ENCODE results near the gene DLG1. TPM values are rescaled to one million over a fixed set of nuclear protein-coding genes. Genes with fewer than 3 reads are reported as not detected.
A peak's percentile ranks its signal among the peaks of the same experiment; 100 is the strongest.

The DLG1 gene
- total and polyA plus RNA-seq, 4 donors, result 12.7 to 51.2 (median 22.3) TPM

DNA sequence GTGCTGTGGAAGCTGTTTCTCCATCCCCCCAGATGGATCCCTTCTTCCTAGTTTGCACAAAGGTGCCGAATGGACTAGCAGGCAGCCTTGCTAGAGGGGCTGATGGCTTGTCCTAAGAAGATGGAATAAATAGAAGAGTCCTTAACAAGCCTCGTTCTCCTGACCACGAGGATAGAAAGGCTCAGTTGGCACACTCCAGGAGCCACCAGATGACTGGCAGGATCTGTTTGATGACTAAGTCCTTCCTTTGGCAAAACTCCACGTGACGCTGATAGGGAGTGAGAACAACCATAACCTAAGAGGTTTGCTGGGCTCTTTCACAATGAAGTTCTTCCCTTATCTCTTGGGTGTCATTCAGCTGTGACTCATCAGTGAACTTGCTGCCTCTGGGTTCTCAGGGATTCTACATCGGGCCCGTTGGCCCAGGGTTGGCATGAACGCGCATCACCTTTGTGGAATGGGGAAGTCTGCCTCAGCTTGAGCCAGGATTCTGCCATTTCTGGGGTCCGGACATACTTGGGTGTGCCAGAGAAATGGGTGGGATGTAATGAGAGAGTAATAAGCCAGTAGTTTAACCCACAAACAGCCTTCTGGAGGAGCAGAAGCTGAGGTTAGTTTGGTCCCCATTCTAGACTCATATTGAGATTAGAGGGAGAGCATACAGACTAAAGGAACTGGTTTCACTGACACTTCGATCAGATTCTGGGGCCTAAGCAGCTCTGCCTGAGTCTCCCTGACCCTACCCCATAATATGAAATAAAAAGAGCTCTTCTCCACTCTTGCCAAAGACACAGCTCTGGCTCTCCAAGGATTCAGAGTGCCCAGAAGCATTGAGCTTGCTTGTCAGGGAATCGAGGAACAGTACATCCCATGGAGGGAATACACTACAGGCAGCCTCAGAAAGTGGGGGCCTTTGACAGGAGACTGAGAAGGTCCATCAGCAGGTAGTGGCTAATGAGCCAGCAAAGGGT, 266.8 kb downstream of the DLG1 start:
- Histone ChIP-seq H3K36me3 (ENCODE audit: control insufficient read depth in 4 of 4, insufficient read depth in 3 of 4, low read depth in 1 of 4, low read length in 3 of 4) (no peaks in the 10 kb centered on the region), H3K9me3 (ENCODE audit: control insufficient read depth in 4 of 4, low read length in 3 of 4) (no peaks in the 10 kb centered on the region), H3K4me1 (ENCODE audit: control insufficient read depth in 4 of 4, insufficient read depth in 4 of 4, low read length in 3 of 4) (peaks cover 0 to 10% (median 6%) of the 10 kb centered on the region in 4 donors), H3K27ac (ENCODE audit: low read depth in 1 of 2, low read length in 2 of 2) (no peak overlapping the region), H3K9ac (ENCODE audit: low read depth in 1 of 2, low read length in 2 of 2) (no peak overlapping the region), H3K4me3 (ENCODE audit: low read depth in 1 of 3, low read length in 3 of 3) (no peak overlapping the region), H3K27me3 (ENCODE audit: control insufficient read depth in 4 of 4, insufficient read depth in 4 of 4, low read length in 3 of 4) (no peaks in the 10 kb centered on the region)
- TF ChIP-seq GABPA (IDR thresholded peaks at IDR 0.05 in 1 of 2, conservative IDR thresholded peaks at IDR 0.05 in 1 of 2), result peak in 1 of 2 donors; percentile 51
- TF ChIP-seq, protein P1, sequence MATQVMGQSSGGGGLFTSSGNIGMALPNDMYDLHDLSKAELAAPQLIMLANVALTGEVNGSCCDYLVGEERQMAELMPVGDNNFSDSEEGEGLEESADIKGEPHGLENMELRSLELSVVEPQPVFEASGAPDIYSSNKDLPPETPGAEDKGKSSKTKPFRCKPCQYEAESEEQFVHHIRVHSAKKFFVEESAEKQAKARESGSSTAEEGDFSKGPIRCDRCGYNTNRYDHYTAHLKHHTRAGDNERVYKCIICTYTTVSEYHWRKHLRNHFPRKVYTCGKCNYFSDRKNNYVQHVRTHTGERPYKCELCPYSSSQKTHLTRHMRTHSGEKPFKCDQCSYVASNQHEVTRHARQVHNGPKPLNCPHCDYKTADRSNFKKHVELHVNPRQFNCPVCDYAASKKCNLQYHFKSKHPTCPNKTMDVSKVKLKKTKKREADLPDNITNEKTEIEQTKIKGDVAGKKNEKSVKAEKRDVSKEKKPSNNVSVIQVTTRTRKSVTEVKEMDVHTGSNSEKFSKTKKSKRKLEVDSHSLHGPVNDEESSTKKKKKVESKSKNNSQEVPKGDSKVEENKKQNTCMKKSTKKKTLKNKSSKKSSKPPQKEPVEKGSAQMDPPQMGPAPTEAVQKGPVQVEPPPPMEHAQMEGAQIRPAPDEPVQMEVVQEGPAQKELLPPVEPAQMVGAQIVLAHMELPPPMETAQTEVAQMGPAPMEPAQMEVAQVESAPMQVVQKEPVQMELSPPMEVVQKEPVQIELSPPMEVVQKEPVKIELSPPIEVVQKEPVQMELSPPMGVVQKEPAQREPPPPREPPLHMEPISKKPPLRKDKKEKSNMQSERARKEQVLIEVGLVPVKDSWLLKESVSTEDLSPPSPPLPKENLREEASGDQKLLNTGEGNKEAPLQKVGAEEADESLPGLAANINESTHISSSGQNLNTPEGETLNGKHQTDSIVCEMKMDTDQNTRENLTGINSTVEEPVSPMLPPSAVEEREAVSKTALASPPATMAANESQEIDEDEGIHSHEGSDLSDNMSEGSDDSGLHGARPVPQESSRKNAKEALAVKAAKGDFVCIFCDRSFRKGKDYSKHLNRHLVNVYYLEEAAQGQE (IDR thresholded peaks at IDR 0.05), result peak; percentile 36
- TF ChIP-seq FOXA1 (IDR thresholded peaks at IDR 0.05), result no peak
- TF ChIP-seq SP1 (IDR thresholded peaks at IDR 0.05), result no peak
- peak; percentile 22 to 69 for TF ChIP-seq HNF4A (conservative IDR thresholded peaks at IDR 0.05)
- TF ChIP-seq, protein P2, sequence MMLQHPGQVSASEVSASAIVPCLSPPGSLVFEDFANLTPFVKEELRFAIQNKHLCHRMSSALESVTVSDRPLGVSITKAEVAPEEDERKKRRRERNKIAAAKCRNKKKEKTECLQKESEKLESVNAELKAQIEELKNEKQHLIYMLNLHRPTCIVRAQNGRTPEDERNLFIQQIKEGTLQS (IDR thresholded peaks at IDR 0.05), result peak; percentile 98
- peak; percentile 56 to 91 for TF ChIP-seq RXRA (IDR thresholded peaks at IDR 0.05)
- peak; percentile 37 to 99 for TF ChIP-seq EGR1 (IDR thresholded peaks at IDR 0.05; ENCODE audit: low read depth in 2 of 2)
- peak; percentile 62 for TF ChIP-seq FOXA2 (IDR thresholded peaks at IDR 0.05)
- TF ChIP-seq, protein P3, sequence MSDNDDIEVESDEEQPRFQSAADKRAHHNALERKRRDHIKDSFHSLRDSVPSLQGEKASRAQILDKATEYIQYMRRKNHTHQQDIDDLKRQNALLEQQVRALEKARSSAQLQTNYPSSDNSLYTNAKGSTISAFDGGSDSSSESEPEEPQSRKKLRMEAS (IDR thresholded peaks at IDR 0.05), result peak; percentile 95
- peak; percentile 43 for TF ChIP-seq YY1 (IDR thresholded peaks at IDR 0.05)
- peak; percentile 99 to 100 for TF ChIP-seq JUND (IDR thresholded peaks at IDR 0.05)
- TF ChIP-seq TAF1 (conservative IDR thresholded peaks at IDR 0.05), result no peak
- peak in 1 of 2 donors; percentile 46 for TF ChIP-seq RAD21 (IDR thresholded peaks at IDR 0.05)
- DNase-seq (ENCODE audit: low spot score), result peak; percentile 32
- WGBS, result 44% methylated on average over 12 of the region's 12 CpGs

DNA sequence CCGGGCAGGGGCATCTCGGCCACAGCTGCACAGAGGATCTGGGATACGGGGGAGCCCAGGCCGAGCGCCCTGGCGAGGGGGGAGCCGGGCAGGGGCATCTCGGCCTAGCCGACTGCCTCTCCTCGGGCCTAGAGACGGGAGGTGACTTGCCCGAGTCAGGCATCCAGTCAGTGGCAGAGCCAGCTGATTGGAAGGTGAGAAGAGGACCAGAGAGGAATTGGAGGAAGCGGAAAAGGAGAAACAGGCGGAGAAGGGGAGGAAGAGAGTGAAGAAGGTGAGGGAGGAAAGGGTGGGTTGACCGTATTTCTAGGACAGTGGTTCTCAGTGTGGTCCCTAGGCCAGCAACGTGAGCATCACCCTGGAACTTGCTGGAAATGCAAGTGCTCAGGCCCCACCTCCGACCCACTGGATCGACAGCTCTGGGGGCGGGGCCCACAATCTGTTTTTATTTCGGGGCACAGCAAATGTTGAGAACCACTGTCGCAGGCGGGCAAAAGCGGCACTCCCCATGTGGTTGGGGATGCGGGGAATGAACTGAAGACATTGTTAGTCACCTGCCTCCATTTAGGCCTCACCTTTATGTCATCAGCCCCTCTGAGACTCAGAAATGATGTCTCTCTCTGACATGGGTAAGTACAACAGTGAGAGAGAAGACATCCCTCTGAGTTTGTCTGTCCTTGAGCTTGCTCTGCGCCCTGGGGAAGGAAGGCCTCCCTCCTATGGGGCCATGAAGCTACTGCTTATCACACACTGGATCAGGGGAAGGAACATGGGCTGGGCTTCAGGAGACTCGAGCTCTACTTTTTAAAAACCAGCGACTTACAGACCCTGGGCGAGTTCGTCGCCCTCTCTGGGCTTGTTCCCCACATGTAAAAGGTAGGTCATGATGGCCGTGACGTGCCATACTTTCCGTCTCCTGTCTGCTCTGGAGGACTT, 267.8 kb downstream of the DLG1 start:
- Histone ChIP-seq H3K9ac (ENCODE audit: low read depth in 1 of 2, low read length in 2 of 2) (no peak overlapping the region), H3K4me1 (ENCODE audit: control insufficient read depth in 4 of 4, insufficient read depth in 4 of 4, low read length in 3 of 4) (peaks cover 0 to 10% (median 6%) of the 10 kb centered on the region in 4 donors), H3K27ac (ENCODE audit: low read depth in 1 of 2, low read length in 2 of 2) (no peak overlapping the region), H3K9me3 (ENCODE audit: control insufficient read depth in 4 of 4, low read length in 3 of 4) (no peaks in the 10 kb centered on the region), H3K27me3 (ENCODE audit: control insufficient read depth in 4 of 4, insufficient read depth in 4 of 4, low read length in 3 of 4) (no peaks in the 10 kb centered on the region), H3K36me3 (ENCODE audit: control insufficient read depth in 4 of 4, insufficient read depth in 3 of 4, low read depth in 1 of 4, low read length in 3 of 4) (no peaks in the 10 kb centered on the region), H3K4me3 (ENCODE audit: low read depth in 1 of 3, low read length in 3 of 3) (no peak overlapping the region)
- 86% methylated on average over 31 of the region's 33 CpGs for WGBS
- TF ChIP-seq FOXA1 (IDR thresholded peaks at IDR 0.05), result no peak
- TF ChIP-seq RAD21 (IDR thresholded peaks at IDR 0.05), result no peak
- no peak for DNase-seq (ENCODE audit: low spot score)

All from liver (tissue), 9 donors.